Measurements from ENCODE around the gene UNC13C.

Gene UNC13C

DNA sequence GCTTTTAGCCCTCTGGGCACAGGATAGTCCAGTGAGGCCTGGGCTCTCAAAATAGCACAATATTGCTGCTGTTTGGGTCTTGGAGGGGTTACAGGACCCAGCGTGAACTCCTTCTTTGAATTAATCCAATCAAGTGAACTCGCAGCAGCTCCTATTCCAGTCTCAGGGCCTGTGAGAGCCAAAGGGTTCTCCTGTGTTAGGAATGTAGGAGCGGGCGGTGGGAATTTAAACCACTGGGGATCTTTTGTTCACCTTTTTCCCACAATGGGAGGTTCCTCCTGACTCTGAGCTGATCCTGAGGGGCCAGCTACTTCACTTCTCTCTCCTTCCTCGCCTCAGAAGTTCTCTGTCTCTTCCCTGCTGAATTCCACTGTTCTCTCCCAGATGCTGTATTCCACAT lies 504.0 kb downstream of the UNC13C start:
- DNase-seq (ENCODE audit: low spot score) = no peak

DNA sequence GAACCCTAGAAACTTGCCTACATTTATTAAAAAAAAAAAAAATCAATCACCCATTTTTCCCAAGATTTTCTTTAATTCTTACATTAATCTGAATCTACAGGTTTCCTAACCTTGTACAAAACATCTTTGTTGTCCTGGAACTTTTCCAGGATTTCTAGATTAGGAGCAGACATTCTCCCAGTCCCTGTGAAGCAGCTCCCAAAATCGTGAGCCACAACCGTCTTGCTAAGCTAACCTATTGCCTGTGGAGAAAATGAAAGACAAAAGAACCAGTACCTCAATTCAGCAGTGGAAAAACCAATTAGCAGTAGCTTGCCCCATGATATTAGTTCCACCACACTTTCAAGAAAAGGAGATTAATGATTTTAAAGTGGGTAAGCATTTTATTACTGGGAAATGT lies 522.1 kb downstream of the UNC13C start:
- no peak for DNase-seq (ENCODE audit: low spot score)

- DNase-seq (ENCODE audit: low spot score) = no peak
Measured at GRCh38 chr15:54502416-54503075, 524.3 kb downstream of the UNC13C start.

DNA sequence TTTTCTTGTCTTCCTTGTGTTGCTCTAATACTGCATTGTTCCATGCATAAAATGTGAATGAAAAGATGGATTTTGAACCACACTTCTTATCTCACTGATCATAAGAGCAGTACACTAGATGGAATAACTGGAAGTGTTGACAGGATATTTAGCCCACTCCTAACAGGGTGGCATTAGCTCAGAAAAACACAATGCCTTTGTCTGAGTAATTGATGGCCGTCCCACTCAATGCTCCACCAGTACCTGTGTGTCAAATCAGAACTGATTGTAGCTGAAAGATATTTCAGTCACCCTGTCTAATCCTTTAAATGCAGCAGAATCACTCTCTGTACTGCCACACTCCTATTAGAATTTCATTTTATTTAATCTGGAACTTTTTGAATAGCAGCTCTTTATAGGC lies 526.5 kb downstream of the UNC13C start:
- DNase-seq (ENCODE audit: low spot score) = no peak

GRCh38 chr15:54506977-54507524 lies 528.8 kb downstream of the UNC13C start:
- no peak for DNase-seq (ENCODE audit: low spot score)

GRCh38 chr15:54514601-54515000 lies 536.4 kb downstream of the UNC13C start:
- no peak for DNase-seq (ENCODE audit: low spot score)

- no peak for DNase-seq (ENCODE audit: low spot score)
Measured at GRCh38 chr15:54515664-54516582, 537.7 kb downstream of the UNC13C start.

GRCh38 chr15:54517366-54517765 lies 539.1 kb downstream of the UNC13C start:
- DNase-seq (ENCODE audit: low spot score) = no peak

GRCh38 chr15:54518156-54518882 lies 540.1 kb downstream of the UNC13C start:
- no peak for DNase-seq (ENCODE audit: low spot score)

DNA sequence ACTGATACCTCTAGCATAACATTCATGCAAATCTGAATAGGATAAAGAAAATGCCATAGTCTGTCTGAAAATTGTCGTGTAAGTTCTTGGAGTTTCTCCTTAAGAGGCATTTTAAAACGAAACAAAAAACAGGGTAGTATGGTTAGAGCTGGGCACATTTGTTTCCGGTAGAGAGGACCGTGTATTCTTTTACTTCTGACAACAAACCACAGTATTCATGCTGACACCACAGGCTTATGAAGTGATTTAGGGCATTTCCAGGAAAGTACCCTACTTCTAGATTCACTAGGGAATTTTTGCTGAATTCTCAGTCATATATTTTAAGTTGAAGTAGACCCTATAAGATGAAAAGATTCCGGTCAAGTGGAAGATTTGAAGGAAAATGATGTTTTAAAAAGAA lies 541.3 kb downstream of the UNC13C start:
- DNase-seq (ENCODE audit: low spot score) = no peak

GRCh38 chr15:54520616-54521015 lies 542.4 kb downstream of the UNC13C start:
- DNase-seq (ENCODE audit: low spot score) = no peak

DNA sequence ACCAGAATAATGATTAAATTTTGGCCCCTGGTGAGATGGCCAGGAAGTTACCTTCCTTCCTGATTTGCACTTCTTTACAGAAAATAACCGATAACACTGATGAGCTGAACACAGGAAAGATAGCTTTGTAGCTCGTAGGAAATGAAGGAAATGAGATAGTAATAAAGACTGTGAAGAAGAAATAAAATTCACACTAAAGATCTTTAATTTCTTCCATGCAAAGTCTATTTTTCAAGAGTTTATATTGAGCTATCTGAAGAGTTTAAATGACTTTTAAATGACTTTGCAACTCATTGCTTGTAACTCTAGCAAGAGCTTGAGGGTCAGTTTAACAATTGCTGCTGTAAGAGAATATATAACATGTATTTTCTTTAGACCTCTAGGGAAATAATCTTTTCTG lies 543.0 kb downstream of the UNC13C start:
- no peak for DNase-seq (ENCODE audit: low spot score)

- DNase-seq (ENCODE audit: low spot score) = no peak
Measured at GRCh38 chr15:54528021-54528420, 549.8 kb downstream of the UNC13C start.

- no peak for DNase-seq (ENCODE audit: low spot score)
Measured at GRCh38 chr15:54540721-54541120, 562.5 kb downstream of the UNC13C start.

GRCh38 chr15:54547491-54547890 lies 569.2 kb downstream of the UNC13C start:
- no peak for DNase-seq (ENCODE audit: low spot score)

- DNase-seq (ENCODE audit: low spot score) = no peak
Measured at GRCh38 chr15:54550954-54551353, 572.7 kb downstream of the UNC13C start.

- no peak for DNase-seq (ENCODE audit: low spot score)
Measured at GRCh38 chr15:54556231-54556630, 578.0 kb downstream of the UNC13C start.

- DNase-seq (ENCODE audit: low spot score) = no peak
Measured at GRCh38 chr15:54559405-54560069, 581.3 kb downstream of the UNC13C start.

- no peak for DNase-seq (ENCODE audit: low spot score)
Measured at GRCh38 chr15:54560417-54560816, 582.2 kb downstream of the UNC13C start.

DNA sequence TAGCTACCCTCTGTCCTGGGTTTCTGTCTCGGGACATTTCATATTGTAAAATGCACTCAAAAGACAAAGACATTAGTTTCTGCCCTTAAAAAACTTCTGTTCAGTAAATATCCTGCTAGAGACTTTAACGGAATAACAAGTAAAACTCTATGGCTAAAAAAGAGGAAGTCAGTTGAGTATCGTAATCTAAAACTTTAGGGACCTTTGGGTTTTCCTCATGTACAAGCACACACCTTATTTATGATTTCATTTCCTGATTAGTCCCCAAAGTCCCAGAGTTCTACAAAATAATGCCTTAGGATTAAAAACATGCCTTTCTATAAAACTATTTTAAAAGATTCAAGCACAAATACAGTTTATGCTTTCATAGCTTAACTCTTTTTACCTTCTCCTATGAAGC lies 585.9 kb downstream of the UNC13C start:
- DNase-seq (ENCODE audit: low spot score) = no peak

GRCh38 chr15:54566654-54567053 lies 588.4 kb downstream of the UNC13C start:
- DNase-seq (ENCODE audit: low spot score) = no peak
